Measurements from ENCODE around the gene FASTKD1.

Gene FASTKD1

GRCh38 chr2:169509298-169509885, 64.3 kb downstream of the FASTKD1 start, which contains the start of gene KLHL41:
TSS of gene KLHL41 (plus strand) at chr2:169509702. CDS start at chr2:169509779, 77 bp downstream.
- no peak for DNase-seq (ENCODE audit: low spot score)

GRCh38 chr2:169507698-169508097, 66.0 kb downstream of the FASTKD1 start:
- DNase-seq (ENCODE audit: low spot score) = peak; percentile 45

GRCh38 chr2:169504651-169505050, 69.0 kb downstream of the FASTKD1 start:
- DNase-seq (ENCODE audit: low spot score) = no peak

- DNase-seq (ENCODE audit: low spot score) = no peak
Measured at GRCh38 chr2:169495310-169495928, 78.2 kb downstream of the FASTKD1 start.

GRCh38 chr2:169493360-169493759, 80.3 kb downstream of the FASTKD1 start:
- DNase-seq (ENCODE audit: low spot score) = peak; percentile 38

DNA sequence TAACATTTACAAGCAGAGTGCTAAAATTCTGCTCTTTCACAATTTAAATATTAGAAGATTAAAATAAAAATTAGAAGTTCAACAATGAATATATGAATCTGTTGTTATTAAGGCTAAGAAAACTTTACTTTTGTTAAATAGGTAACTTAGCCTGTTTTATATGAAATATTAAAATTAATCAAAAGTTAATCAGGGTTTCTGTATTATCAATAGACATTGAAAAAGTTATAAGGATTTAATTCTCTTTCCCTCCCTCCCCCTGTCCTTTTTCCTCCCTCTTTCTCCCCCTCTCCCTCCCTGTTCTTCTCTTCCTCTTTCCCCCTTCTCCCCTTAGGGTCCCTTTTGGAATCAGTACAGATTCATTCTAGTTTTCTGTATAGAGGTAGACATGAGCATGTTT, 82.3 kb downstream of the FASTKD1 start:
- no peak for DNase-seq (ENCODE audit: low spot score)

- DNase-seq (ENCODE audit: low spot score) = no peak
Measured at GRCh38 chr2:169490834-169491233, 82.8 kb downstream of the FASTKD1 start.

GRCh38 chr2:169486487-169486886, 87.2 kb downstream of the FASTKD1 start:
- DNase-seq (ENCODE audit: low spot score) = no peak

DNA sequence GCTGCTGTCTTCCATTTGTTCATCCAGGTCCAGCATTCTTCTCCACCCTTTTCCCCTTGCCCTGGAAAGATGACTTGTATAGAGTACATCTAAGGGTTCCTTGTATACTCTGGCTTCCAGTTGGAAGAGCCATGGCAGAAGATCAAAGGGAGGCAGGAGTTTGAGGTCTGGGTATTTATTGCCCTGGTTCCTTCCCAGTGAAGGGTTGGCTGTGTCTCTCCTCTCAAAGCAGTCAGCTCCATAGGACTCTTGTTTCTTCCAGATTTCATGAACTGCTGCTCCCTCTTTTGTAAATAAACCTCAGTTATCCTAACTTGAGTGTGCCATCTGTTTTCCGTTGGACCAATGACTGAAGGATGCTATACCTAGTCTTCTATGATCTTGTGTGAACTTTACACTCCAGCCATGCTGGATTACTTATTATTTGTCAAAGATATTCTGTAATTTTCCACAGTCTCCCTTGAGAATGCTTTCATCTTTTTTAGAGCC, 88.0 kb downstream of the FASTKD1 start:
- DNase-seq (ENCODE audit: low spot score) = peak; percentile 44

- DNase-seq (ENCODE audit: low spot score) = no peak
Measured at GRCh38 chr2:169480079-169480465, 93.6 kb downstream of the FASTKD1 start.
